HCT116 (cell line): ENCODE measurements around the gene SYNDIG1. TPM values are rescaled to one million over a fixed set of nuclear protein-coding genes. Genes with fewer than 3 reads are reported as not detected.

ENCODE experiments used
- ATAC-seq: fragments of 200-7000 bp; cut with Tn5 transposase; 2 replicates; pipeline ENCODE4 v1.9.1; 2020; ENCODE audit warnings: mild to moderate bottlenecking, moderate library complexity
- BruUV-seq: library from RNA; stranded (reverse); fragments of 400-500 nt; replicated peaks from 2 replicates; lab custom pipeline; 2021; lab: Mats Ljungman, UMichigan
- CTCF ChIA-PET: fragments of 300-600 bp; sonication (Branson Sonifier 250); formaldehyde crosslinking; loops from one replicate; lab custom pipeline; 2021; ENCODE audit warnings: antibody characterized with exemption; lab: Charles Lee
- POLR2A ChIA-PET: fragments of 300-600, 350-600 bp; sonication (Branson Sonifier 250); formaldehyde crosslinking; loops from one replicate; lab custom pipeline; 2021; ENCODE audit warnings: antibody characterized with exemption; lab: Charles Lee
- RAD21 ChIA-PET, 2 experiments: fragments of 300-600 bp; sonication (Branson Sonifier 250); formaldehyde crosslinking; loops; one replicate each; lab custom pipeline; 2023; ENCODE audit warnings: low total read pairs in 2 of 2; ENCODE audit not compliant: uncharacterized antibody in 2 of 2, unreplicated experiment in 2 of 2, low non-redundant PET in 1 of 2; lab: Charles Lee
- DNase-seq: peaks from one replicate; pipeline ENCODE4 v3.0.0-alpha.2; 2010; ENCODE audit warnings: low read depth, low spot score
- H2AFZ ChIP-seq: fragments of 200-600 bp; shearing (Covaris generic), sonication (generic); 2 replicates; pipeline ENCODE4 v1.6.1; 2017; ENCODE audit warnings: low read depth, mixed run types, mixed read lengths, antibody characterized with exemption, low read length; ENCODE audit not compliant: poor library complexity, severe bottlenecking
- H3K27ac ChIP-seq: 2 replicates; pipeline ENCODE4 v1.5.1; 2012; ENCODE audit warnings: low read depth, low read length
- H3K27me3 ChIP-seq: fragments of 200-600 bp; sonication (generic); 2 replicates; pipeline ENCODE4 v1.6.1; 2016; ENCODE audit warnings: mixed run types, low read length, mixed read lengths; ENCODE audit not compliant: insufficient read depth
- H3K36me3 ChIP-seq, 2 experiments: fragments of 200-500 bp in 1 of 2; fragments of 200-600 bp in 1 of 2; sonication (Bioruptor generic) in 1 of 2; sonication (generic) in 1 of 2; 2 replicates each; pipeline versions ENCODE4 v1.5.1 to v1.6.1; 2014 to 2016; ENCODE audit warnings: low read length in 2 of 2, inconsistent platforms in 1 of 2, mixed read lengths in 1 of 2, mixed run types in 1 of 2; ENCODE audit not compliant: insufficient read depth in 2 of 2, control insufficient read depth in 1 of 2
- H3K4me1 ChIP-seq, 2 experiments: fragments of 200-600 bp in 1 of 2; sonication (generic) in 1 of 2; 2 replicates each; pipeline versions ENCODE4 v1.5.1 to v1.6.1; 2012 to 2017; ENCODE audit warnings: low read length in 2 of 2, inconsistent platforms in 1 of 2, mild to moderate bottlenecking in 1 of 2, mixed read lengths in 1 of 2, mixed run types in 1 of 2, moderate library complexity in 1 of 2; ENCODE audit not compliant: insufficient read depth in 2 of 2, control insufficient read depth in 1 of 2
- H3K4me2 ChIP-seq: fragments of 200-600 bp; sonication (generic); 2 replicates; pipeline ENCODE4 v1.6.1; 2017; ENCODE audit warnings: mixed run types, low read length, mixed read lengths
- H3K4me3 ChIP-seq, 2 experiments: fragments of 200-600 bp in 1 of 2; sonication (generic) in 1 of 2; replicated peaks in 1 of 2; 2 replicates each; pipeline ENCODE4 v1.5.1; 2011 to 2016; ENCODE audit warnings: low read length in 2 of 2, control low read depth in 1 of 2, low read depth in 1 of 2, mild to moderate bottlenecking in 1 of 2, mixed read lengths in 1 of 2, mixed run types in 1 of 2
- H3K79me2 ChIP-seq: fragments of 200-600 bp; sonication (generic); 2 replicates; pipeline ENCODE4 v1.6.1; 2017; ENCODE audit warnings: mild to moderate bottlenecking, mixed run types, low read length, moderate library complexity, mixed read lengths; ENCODE audit not compliant: insufficient read depth
- H3K9ac ChIP-seq: fragments of 200-600 bp; sonication (generic); 2 replicates; pipeline ENCODE4 v1.6.1; 2016; ENCODE audit warnings: low read length, mixed read lengths
- H3K9me2 ChIP-seq: fragments of 200-600 bp; sonication (generic), shearing (Covaris generic); 2 replicates; pipeline ENCODE4 v1.6.1; 2017; ENCODE audit warnings: mixed run types, mild to moderate bottlenecking, moderate library complexity; ENCODE audit not compliant: insufficient read depth
- H3K9me3 ChIP-seq, 2 experiments: fragments of 200-500 bp in 1 of 2; fragments of 200-600 bp in 1 of 2; sonication (Bioruptor generic) in 1 of 2; sonication (generic) in 1 of 2; 2 replicates each; pipeline ENCODE4 v1.6.1; 2014 to 2017; ENCODE audit warnings: low read length in 2 of 2, mixed read lengths in 2 of 2, inconsistent platforms in 1 of 2, low read depth in 1 of 2, mild to moderate bottlenecking in 1 of 2, mixed run types in 1 of 2, moderate library complexity in 1 of 2; ENCODE audit not compliant: control insufficient read depth in 1 of 2, insufficient read depth in 1 of 2
- H4K20me1 ChIP-seq: fragments of 200-600 bp; sonication (generic), shearing (Covaris generic); 2 replicates; pipeline ENCODE4 v1.6.1; 2017; ENCODE audit warnings: mixed run types, mild to moderate bottlenecking, moderate library complexity; ENCODE audit not compliant: insufficient read depth
- CEBPB ChIP-seq: IDR thresholded peaks from 2 replicates; pipeline ENCODE4 v1.6.1; 2012; ENCODE audit warnings: low read depth
- EGR1 ChIP-seq: IDR thresholded peaks from 2 replicates; pipeline ENCODE4 v1.6.1; 2012; ENCODE audit warnings: low read depth
- EZH2phosphoT487 ChIP-seq: fragments of 200-600 bp; IDR thresholded peaks from 2 replicates; pipeline ENCODE4 v1.6.1; 2018; ENCODE audit warnings: antibody characterized with exemption, borderline replicate concordance
- MAX ChIP-seq: IDR thresholded peaks from 2 replicates; pipeline ENCODE4 v1.6.1; 2012
- RAD21 ChIP-seq: IDR thresholded peaks from 2 replicates; pipeline ENCODE4 v1.6.1; 2012; ENCODE audit warnings: low read depth, mild to moderate bottlenecking
- REST ChIP-seq: IDR thresholded peaks from 2 replicates; pipeline ENCODE4 v1.6.1; 2012; ENCODE audit warnings: low read depth
- SIN3A ChIP-seq: IDR thresholded peaks from 2 replicates; pipeline ENCODE4 v1.6.1; 2012; ENCODE audit warnings: low read depth
- SP1 ChIP-seq: IDR thresholded peaks from 2 replicates; pipeline ENCODE4 v1.6.1; 2012; ENCODE audit warnings: low read depth
- SRF ChIP-seq: IDR thresholded peaks from 2 replicates; pipeline ENCODE4 v1.6.1; 2012; ENCODE audit warnings: low read depth
- TCF7L2 ChIP-seq: IDR thresholded peaks from 2 replicates; pipeline ENCODE4 v1.7.0; 2011; ENCODE audit warnings: borderline replicate concordance, inconsistent platforms; ENCODE audit not compliant: insufficient read depth, insufficient read length; ENCODE audit errors: extremely low read depth
- YY1 ChIP-seq: IDR thresholded peaks from 2 replicates; pipeline ENCODE4 v1.6.1; 2011; ENCODE audit warnings: low read length, low read depth, moderate library complexity, mild to moderate bottlenecking; ENCODE audit not compliant: insufficient replicate concordance; ENCODE audit errors: extremely low read depth
- ZBTB33 ChIP-seq: IDR thresholded peaks from 2 replicates; pipeline ENCODE4 v1.6.1; 2011; ENCODE audit warnings: mild to moderate bottlenecking, low read length, moderate library complexity; ENCODE audit not compliant: insufficient replicate concordance; ENCODE audit errors: extremely low read depth
- ZNF274 ChIP-seq: fragments of 200-500 bp; sonication (Bioruptor generic); IDR thresholded peaks from 2 replicates; pipeline ENCODE4 v1.6.1; 2014; ENCODE audit warnings: mild to moderate bottlenecking, low read depth, low read length, inconsistent platforms
- intact Hi-C: fragments of 100-400 bp; cut with micrococcal nuclease; formaldehyde crosslinking; loops from 2 replicates; pipeline ENCODE4 v1.10.0; 2022
- total RNA-seq: library from RNA; stranded (reverse); gene quantifications from one replicate; pipeline ENCODE4 v1.2.1, GENCODE V29; 2021; ENCODE audit not compliant: unreplicated experiment

Gene SYNDIG1
- total RNA-seq, 1 experiment from 2014 or later = not detected

GRCh38 chr20:24660651-24661050 lies 191.2 kb downstream of the SYNDIG1 start (continued):
- TF ChIP-seq REST = no peak
- TF ChIP-seq, all 23 proteins: peak for 0

- ChIA-PET RAD21 (no interaction called here), POLR2A (no interaction called here), CTCF (no interaction called here)
- TF ChIP-seq MAX (no peak), EGR1 (no peak), EZH2phosphoT487 (no peak), SIN3A (no peak), SP1 (no peak), ZBTB33 (no peak), RAD21 (no peak), TCF7L2 (no peak), ZNF274 (no peak), YY1 (no peak), REST (no peak), CEBPB (no peak), SRF (no peak)
- H3K36me3 ChIP-seq = no peaks in the 10 kb centered on the region
- H3K27ac ChIP-seq = no peak overlapping the region
- no peak overlapping the region for H3K4me3 ChIP-seq
- BruUV-seq = no TSS peak
- no peak overlapping the region for H2AFZ ChIP-seq
- DNase-seq (no peak), ATAC-seq (no peak)
- intact Hi-C loops = no loop called here
- H3K9me3 ChIP-seq = no peaks in the 10 kb centered on the region
- H4K20me1 ChIP-seq = no peaks in the 10 kb centered on the region
- peaks cover 4% of the 10 kb centered on the region; the same call in 1 of the 2 replicates for H3K27me3 ChIP-seq
- H3K9ac ChIP-seq = no peak overlapping the region
- peaks cover 0 to 12% of the 10 kb centered on the region in 2 experiments; a peak in 2 of 4 replicates for H3K4me1 ChIP-seq
- no peaks in the 10 kb centered on the region for H3K9me2 ChIP-seq
- no peaks in the 10 kb centered on the region for H3K79me2 ChIP-seq
- H3K4me2 ChIP-seq = no peak overlapping the region
These were observed 191.8 kb downstream of the SYNDIG1 start for GRCh38 chr20:24661255-24661654.
